Smooth muscle cell (in vitro differentiated cells): ENCODE data around the gene SEPTIN3. TPM values are rescaled to one million over a fixed set of nuclear protein-coding genes. Genes with fewer than 3 reads are reported as not detected.

Experiments used
- DNase-seq: peaks from one replicate; lab custom pipeline; 2025; ENCODE audit not compliant: unreplicated experiment; lab: John Stamatoyannopoulos, UW
- H2AFZ ChIP-seq: fragments of 200-600 bp; sonication (generic); 2 replicates; pipeline ENCODE4 v1.6.0; 2016; ENCODE audit warnings: antibody characterized with exemption, low read depth, mild to moderate bottlenecking
- H3F3A ChIP-seq: fragments of 200-600 bp; sonication (generic); 2 replicates; pipeline ENCODE4 v1.6.0; 2017; ENCODE audit warnings: antibody characterized with exemption, low read depth
- H3K27ac ChIP-seq: fragments of 200-600 bp; sonication (generic); 2 replicates; pipeline ENCODE4 v1.5.1; 2016; ENCODE audit warnings: low read depth, mild to moderate bottlenecking
- H3K27me3 ChIP-seq: fragments of 200-600 bp; sonication (generic); 2 replicates; pipeline ENCODE4 v1.6.1; 2016; ENCODE audit warnings: low read depth, mild to moderate bottlenecking
- H3K36me3 ChIP-seq: fragments of 200-600 bp; sonication (generic); 2 replicates; pipeline ENCODE4 v1.5.1; 2016; ENCODE audit warnings: low read depth
- H3K4me1 ChIP-seq: fragments of 200-600 bp; sonication (generic); 2 replicates; pipeline ENCODE4 v1.5.1; 2016; ENCODE audit warnings: low read depth
- H3K4me2 ChIP-seq: fragments of 200-600 bp; sonication (generic); 2 replicates; pipeline ENCODE4 v1.6.0; 2016; ENCODE audit warnings: mild to moderate bottlenecking
- H3K4me3 ChIP-seq: fragments of 200-600 bp; sonication (generic); 2 replicates; pipeline ENCODE4 v1.5.1; 2016; ENCODE audit warnings: mild to moderate bottlenecking
- H3K79me2 ChIP-seq: fragments of 200-600 bp; sonication (generic); 2 replicates; pipeline ENCODE4 v1.6.0; 2016; ENCODE audit warnings: low read depth, mild to moderate bottlenecking
- H3K9ac ChIP-seq: fragments of 200-600 bp; sonication (generic); 2 replicates; pipeline ENCODE4 v1.6.0; 2016; ENCODE audit warnings: low read depth
- H3K9me3 ChIP-seq: fragments of 200-600 bp; sonication (generic); replicated peaks from 2 replicates; pipeline ENCODE4 v1.5.1; 2016; ENCODE audit warnings: low read depth
- H4K20me1 ChIP-seq: fragments of 200-600 bp; sonication (generic); 2 replicates; pipeline ENCODE4 v1.6.0; 2016; ENCODE audit warnings: low read depth
- WGBS: methylation state at CpG from one replicate; pipeline ENCODE4 v1.1.7; 2016; ENCODE audit warnings: low lambda C conversion rate; 5-methylcytosine and 5-hydroxymethylcytosine counted together
- polyA plus RNA-seq: library from polyadenylated mRNA; unstranded; fragments of >200 nt; fragmentation: Nextera tagmentation; extraction: Ambion mirVana; gene quantifications from 2 replicates; pipeline ENCODE4 v1.2.1, GENCODE V29; 2016
- total RNA-seq: library from RNA; depleted of rRNA; stranded (reverse); fragments of >200 nt; gene quantifications from 2 replicates; pipeline ENCODE4 v1.2.3, GENCODE V29; 2014
- TF ChIP-seq, protein P1 (sequence below): fragments of 200-600 bp; sonication (generic); IDR thresholded peaks from 2 replicates; pipeline ENCODE4 v1.5.1; 2017; ENCODE audit warnings: borderline replicate concordance, mild to moderate bottlenecking, antibody characterized with exemption; ENCODE audit not compliant: insufficient read depth, poor library complexity, severe bottlenecking

The SEPTIN3 gene
- total and polyA plus RNA-seq, 2 experiments from 2014 or later = 0.99 to 1.1 TPM

DNA sequence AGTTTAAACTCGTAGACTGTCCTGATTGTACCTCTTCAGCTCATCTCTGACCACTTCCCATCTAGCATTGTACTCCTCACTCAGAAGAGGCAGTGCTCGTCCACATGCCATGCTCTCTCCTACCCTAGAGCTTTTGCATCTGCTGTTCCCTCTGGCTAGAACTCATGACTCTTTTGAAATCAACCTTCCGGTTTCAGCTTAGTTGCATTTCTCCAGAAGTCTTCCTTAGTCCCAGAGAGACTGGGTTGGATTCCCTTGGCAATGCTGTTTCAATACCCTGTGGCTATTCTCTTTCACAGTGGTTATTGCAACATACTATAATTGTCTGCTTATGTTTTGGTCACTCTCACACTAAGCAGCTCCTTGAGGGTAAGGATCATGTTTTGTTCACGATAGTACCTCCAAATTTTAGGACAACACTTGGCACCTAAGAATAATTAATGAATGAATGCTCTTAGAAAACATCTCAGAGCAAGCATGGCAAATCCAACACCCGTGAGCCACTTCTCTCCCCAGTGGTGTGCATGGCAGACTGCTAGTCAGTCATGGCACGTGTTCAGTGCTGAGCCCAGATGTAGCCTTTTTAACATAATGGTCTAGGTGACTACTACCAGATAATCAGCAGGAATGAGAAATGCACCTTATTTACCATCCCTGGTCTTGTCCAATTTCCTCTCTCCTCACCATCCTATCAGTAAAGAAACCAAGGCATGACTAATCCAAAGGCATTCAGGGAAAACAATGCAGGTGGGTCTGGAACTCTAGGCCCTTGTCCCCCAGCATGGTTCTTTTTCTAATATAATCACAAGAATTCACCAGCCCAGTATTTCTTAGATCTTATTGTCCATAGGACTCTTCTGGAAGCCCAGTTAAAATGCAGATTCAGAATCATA lies 14.5 kb downstream of the SEPTIN3 start:
- Histone ChIP-seq H2AFZ (no peak overlapping the region), H3K9ac (no peak overlapping the region), H3K79me2 (no peaks in the 10 kb centered on the region), H3K27ac (no peak overlapping the region), H3F3A (no peaks in the 10 kb centered on the region), H3K27me3 (no peaks in the 10 kb centered on the region), H3K4me1 (no peaks in the 10 kb centered on the region), H3K4me3 (no peak overlapping the region), H3K9me3 (no peaks in the 10 kb centered on the region), H3K36me3 (no peaks in the 10 kb centered on the region), H3K4me2 (no peak overlapping the region), H4K20me1 (no peaks in the 10 kb centered on the region)
- WGBS = 82% methylated on average over 6 of the region's 6 CpGs
- TF ChIP-seq, protein P1, sequence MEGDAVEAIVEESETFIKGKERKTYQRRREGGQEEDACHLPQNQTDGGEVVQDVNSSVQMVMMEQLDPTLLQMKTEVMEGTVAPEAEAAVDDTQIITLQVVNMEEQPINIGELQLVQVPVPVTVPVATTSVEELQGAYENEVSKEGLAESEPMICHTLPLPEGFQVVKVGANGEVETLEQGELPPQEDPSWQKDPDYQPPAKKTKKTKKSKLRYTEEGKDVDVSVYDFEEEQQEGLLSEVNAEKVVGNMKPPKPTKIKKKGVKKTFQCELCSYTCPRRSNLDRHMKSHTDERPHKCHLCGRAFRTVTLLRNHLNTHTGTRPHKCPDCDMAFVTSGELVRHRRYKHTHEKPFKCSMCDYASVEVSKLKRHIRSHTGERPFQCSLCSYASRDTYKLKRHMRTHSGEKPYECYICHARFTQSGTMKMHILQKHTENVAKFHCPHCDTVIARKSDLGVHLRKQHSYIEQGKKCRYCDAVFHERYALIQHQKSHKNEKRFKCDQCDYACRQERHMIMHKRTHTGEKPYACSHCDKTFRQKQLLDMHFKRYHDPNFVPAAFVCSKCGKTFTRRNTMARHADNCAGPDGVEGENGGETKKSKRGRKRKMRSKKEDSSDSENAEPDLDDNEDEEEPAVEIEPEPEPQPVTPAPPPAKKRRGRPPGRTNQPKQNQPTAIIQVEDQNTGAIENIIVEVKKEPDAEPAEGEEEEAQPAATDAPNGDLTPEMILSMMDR = no peak
- no peak for DNase-seq

DNA sequence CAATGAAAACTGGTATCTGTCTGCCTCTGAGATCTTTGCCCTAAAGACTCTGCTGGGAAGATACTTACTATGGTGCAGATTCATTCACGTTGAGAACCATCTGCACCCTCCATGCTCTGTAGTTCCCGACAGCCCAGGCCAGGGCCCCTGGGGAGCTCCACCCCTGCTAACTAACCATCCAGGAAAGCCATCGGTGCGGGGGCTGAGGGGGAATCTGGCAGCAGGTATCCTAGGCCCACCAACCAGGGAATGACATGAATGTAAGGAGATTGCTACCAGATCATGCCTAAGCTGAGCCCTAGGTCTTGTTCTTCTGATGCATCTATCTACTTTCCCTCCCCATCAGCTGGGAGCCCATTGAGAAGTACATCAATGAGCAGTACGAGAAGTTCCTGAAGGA lies 18.0 kb downstream of the SEPTIN3 start:
- H3K4me2 ChIP-seq = no peak overlapping the region
- no peak for DNase-seq
- 93% methylated on average over 5 of the region's 5 CpGs for WGBS
- no peaks in the 10 kb centered on the region for H3F3A ChIP-seq
- TF ChIP-seq, protein P1 = no peak
- no peaks in the 10 kb centered on the region for H3K4me1 ChIP-seq
- no peak overlapping the region for H2AFZ ChIP-seq
- H3K27ac ChIP-seq = no peak overlapping the region
- no peaks in the 10 kb centered on the region for H3K27me3 ChIP-seq
- no peaks in the 10 kb centered on the region for H3K36me3 ChIP-seq
- no peaks in the 10 kb centered on the region for H3K79me2 ChIP-seq
- H3K9me3 ChIP-seq = no peaks in the 10 kb centered on the region
- no peak overlapping the region for H3K4me3 ChIP-seq
- H4K20me1 ChIP-seq = no peaks in the 10 kb centered on the region
- H3K9ac ChIP-seq = no peak overlapping the region

DNA sequence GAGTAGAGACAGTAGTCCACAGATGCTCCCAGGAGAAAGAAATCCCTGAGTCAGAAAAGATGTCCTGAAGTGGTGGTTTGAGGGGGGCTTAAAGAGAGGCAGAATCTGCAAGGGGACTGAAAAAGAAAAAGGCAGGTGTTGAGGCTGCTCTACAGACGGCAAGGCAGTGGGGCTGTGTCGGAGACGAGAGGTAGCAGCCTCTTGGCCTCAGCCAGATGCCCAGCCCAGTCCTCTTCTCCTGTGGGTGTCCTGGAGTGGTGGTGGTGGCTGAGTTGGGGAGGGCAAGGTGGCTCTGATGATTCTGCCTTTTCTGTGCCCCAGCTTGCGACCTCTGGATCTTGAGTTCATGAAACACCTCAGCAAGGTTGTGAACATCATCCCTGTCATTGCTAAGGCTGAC lies 20.0 kb downstream of the SEPTIN3 start:
- H3F3A ChIP-seq = no peaks in the 10 kb centered on the region
- TF ChIP-seq, protein P1 = no peak
- H3K4me2 ChIP-seq = no peak overlapping the region
- no peaks in the 10 kb centered on the region for H3K9me3 ChIP-seq
- no peak overlapping the region for H3K27ac ChIP-seq
- no peaks in the 10 kb centered on the region for H3K27me3 ChIP-seq
- no peaks in the 10 kb centered on the region for H3K36me3 ChIP-seq
- 84% methylated on average over 4 of the region's 4 CpGs for WGBS
- H3K9ac ChIP-seq = no peak overlapping the region
- no peak overlapping the region for H2AFZ ChIP-seq
- H3K4me1 ChIP-seq = no peaks in the 10 kb centered on the region
- no peaks in the 10 kb centered on the region for H4K20me1 ChIP-seq
- no peaks in the 10 kb centered on the region for H3K79me2 ChIP-seq
- no peak for DNase-seq
- H3K4me3 ChIP-seq = no peak overlapping the region

DNA sequence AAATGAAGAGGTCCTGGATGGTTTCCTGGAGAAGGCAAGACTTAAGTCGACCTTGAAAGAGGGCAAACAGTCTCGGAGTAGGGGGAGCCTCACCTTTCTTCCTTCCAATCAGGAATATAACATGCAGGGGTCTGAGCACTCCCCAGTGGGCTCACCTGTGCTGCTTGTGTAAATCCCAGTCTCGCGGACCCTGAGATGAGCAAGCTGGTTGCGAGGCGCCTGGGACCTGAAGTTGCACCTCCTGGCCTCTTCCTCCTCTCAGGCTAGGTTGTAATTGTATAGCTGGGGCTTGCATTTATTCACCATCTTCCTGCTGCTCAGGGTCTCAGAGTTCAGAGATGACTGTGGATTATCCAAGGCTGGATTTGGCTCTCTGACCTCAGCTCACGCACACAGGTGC lies 21.9 kb downstream of the SEPTIN3 start:
- H3K9ac ChIP-seq = no peak overlapping the region
- no peaks in the 10 kb centered on the region for H3K27me3 ChIP-seq
- no peaks in the 10 kb centered on the region for H3K36me3 ChIP-seq
- TF ChIP-seq, protein P1 = no peak
- WGBS = 99% methylated on average over 7 of the region's 7 CpGs
- DNase-seq = no peak
- no peak overlapping the region for H3K4me3 ChIP-seq
- no peak overlapping the region for H3K27ac ChIP-seq
- no peaks in the 10 kb centered on the region for H4K20me1 ChIP-seq
- H3K79me2 ChIP-seq = no peaks in the 10 kb centered on the region
- no peak overlapping the region for H2AFZ ChIP-seq
- no peaks in the 10 kb centered on the region for H3K4me1 ChIP-seq
- no peaks in the 10 kb centered on the region for H3K9me3 ChIP-seq
- H3F3A ChIP-seq = no peaks in the 10 kb centered on the region
- no peak overlapping the region for H3K4me2 ChIP-seq
